ENCODE measurements around the gene AGPAT3. TPM values are rescaled to one million over a fixed set of nuclear protein-coding genes. Genes with fewer than 3 reads are reported as not detected.
"Not testable (repeated sequence)": the region's sequence is repeated elsewhere in the genome, so short reads cannot be mapped to it uniquely, and the experiment has no call there.

Gene AGPAT3
- total and polyA plus RNA-seq, 5 donors from 2014 or later, result 13.3 to 67.8 (median 18.1) TPM

DNA sequence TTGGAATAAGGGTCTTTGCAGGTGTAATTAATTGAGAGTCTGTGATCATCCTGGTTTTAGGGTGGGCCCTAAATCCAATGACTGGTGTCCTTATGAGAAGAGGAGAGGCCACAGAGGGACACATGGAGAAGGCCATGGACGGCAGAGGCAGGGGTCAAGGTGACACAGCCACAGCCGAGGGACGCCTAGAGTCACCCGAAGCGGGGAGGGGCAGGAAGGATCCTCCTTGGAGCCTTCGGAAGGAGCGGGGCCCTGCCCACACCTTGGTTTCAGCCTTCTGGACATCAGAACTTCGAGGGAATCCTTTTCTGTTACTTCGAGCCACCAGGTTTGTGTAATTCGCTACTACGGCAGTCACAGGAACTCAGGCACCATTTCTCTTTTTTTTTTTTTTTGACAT, 44.6 kb upstream of the AGPAT3 start:
- Mint-ChIP-seq H3K9me3 (peaks cover 0 to 7% (median 0%) of the 10 kb centered on the region in 7 donors), H3K4me1 (no peaks in the 10 kb centered on the region), H3K27ac (no peak overlapping the region), H3K4me3 (no peak overlapping the region), H3K27me3 (peaks cover 4% of the 10 kb centered on the region), H3K36me3 (peaks cover 7% of the 10 kb centered on the region)
- peaks cover 0 to 9% of the 10 kb centered on the region in 2 experiments for H3K9me3 ChIP-seq (ENCODE audit: control insufficient read depth in 2 of 2, low read length in 2 of 2)
- DNase-seq (no peak), ATAC-seq (ENCODE audit: low read depth in 2 of 2) (no peak)
- H3K4me3 ChIP-seq (ENCODE audit: low read depth, low read length), result no peak overlapping the region
- no peaks in the 10 kb centered on the region for H3K36me3 ChIP-seq (ENCODE audit: control insufficient read depth, insufficient read depth, low read length)
- no peaks in the 10 kb centered on the region for H3K4me1 ChIP-seq (ENCODE audit: control insufficient read depth, insufficient read depth, low read length, poor library complexity, severe bottlenecking)
- H3K27ac ChIP-seq (ENCODE audit: insufficient read depth, low read length, poor library complexity, severe bottlenecking), result no peak overlapping the region
- no peaks in the 10 kb centered on the region for H3K27me3 ChIP-seq (ENCODE audit: control insufficient read depth, insufficient read depth, low read length)

DNA sequence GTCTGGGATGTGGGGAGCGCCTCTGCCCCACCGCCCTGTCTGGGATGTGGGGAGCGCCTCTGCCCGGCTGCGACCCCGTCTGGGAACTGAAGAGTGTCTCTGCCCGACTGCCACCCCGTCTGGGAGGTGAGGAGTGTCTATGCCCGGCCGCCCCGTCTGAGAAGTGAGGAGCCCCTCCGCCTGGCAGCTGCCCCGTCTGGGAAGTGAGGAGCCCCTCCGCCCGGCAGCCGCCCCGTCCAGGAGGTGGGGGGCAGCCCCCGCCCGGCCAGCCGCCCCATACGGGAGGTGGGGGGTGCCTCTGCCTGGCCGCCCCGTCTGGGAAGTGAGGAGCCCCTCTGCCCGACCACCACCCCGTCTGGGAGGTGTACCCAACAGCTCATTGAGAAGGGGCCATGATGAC, 42.9 kb upstream of the AGPAT3 start:
- H3K9me3 Mint-ChIP-seq; H3K4me3 ChIP-seq (ENCODE audit: low read depth, low read length); H3K27ac Mint-ChIP-seq; H3K36me3 Mint-ChIP-seq; H3K27ac ChIP-seq (ENCODE audit: insufficient read depth, low read length, poor library complexity, severe bottlenecking); H3K4me1 ChIP-seq (ENCODE audit: control insufficient read depth, insufficient read depth, low read length, poor library complexity, severe bottlenecking); H3K36me3 ChIP-seq (ENCODE audit: control insufficient read depth, insufficient read depth, low read length); DNase-seq; H3K27me3 Mint-ChIP-seq; H3K4me3 Mint-ChIP-seq; ATAC-seq (ENCODE audit: low read depth in 2 of 2); H3K4me1 Mint-ChIP-seq; H3K27me3 ChIP-seq (ENCODE audit: control insufficient read depth, insufficient read depth, low read length); H3K9me3 ChIP-seq (ENCODE audit: control insufficient read depth in 2 of 2, low read length in 2 of 2): not testable (repeated sequence)

DNA sequence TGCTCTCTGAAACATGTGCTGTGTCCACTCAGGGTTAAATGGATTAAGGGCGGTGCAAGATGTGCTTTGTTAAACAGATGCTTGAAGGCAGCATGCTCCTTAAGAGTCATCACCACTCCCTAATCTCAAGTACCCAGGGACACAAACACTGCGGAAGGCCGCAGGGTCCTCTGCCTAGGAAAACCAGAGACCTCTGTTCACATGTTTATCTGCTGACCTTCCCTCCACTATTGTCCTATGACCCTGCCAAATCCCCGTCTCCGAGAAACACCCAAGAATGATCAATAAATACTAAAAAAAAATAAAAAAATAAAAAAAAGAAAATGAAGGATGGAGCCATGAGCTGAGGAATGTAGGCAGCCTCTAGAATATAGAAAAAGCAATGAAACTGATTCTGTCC, 42.3 kb upstream of the AGPAT3 start:
- not testable (repeated sequence) for H3K4me3 Mint-ChIP-seq; H3K36me3 Mint-ChIP-seq; H3K9me3 Mint-ChIP-seq; H3K4me1 Mint-ChIP-seq; DNase-seq; H3K27me3 ChIP-seq (ENCODE audit: control insufficient read depth, insufficient read depth, low read length); H3K27me3 Mint-ChIP-seq; H3K27ac Mint-ChIP-seq; ATAC-seq (ENCODE audit: low read depth in 2 of 2); H3K9me3 ChIP-seq (ENCODE audit: control insufficient read depth in 2 of 2, low read length in 2 of 2); H3K4me3 ChIP-seq (ENCODE audit: low read depth, low read length); H3K27ac ChIP-seq (ENCODE audit: insufficient read depth, low read length, poor library complexity, severe bottlenecking); H3K4me1 ChIP-seq (ENCODE audit: control insufficient read depth, insufficient read depth, low read length, poor library complexity, severe bottlenecking); H3K36me3 ChIP-seq (ENCODE audit: control insufficient read depth, insufficient read depth, low read length)

DNA sequence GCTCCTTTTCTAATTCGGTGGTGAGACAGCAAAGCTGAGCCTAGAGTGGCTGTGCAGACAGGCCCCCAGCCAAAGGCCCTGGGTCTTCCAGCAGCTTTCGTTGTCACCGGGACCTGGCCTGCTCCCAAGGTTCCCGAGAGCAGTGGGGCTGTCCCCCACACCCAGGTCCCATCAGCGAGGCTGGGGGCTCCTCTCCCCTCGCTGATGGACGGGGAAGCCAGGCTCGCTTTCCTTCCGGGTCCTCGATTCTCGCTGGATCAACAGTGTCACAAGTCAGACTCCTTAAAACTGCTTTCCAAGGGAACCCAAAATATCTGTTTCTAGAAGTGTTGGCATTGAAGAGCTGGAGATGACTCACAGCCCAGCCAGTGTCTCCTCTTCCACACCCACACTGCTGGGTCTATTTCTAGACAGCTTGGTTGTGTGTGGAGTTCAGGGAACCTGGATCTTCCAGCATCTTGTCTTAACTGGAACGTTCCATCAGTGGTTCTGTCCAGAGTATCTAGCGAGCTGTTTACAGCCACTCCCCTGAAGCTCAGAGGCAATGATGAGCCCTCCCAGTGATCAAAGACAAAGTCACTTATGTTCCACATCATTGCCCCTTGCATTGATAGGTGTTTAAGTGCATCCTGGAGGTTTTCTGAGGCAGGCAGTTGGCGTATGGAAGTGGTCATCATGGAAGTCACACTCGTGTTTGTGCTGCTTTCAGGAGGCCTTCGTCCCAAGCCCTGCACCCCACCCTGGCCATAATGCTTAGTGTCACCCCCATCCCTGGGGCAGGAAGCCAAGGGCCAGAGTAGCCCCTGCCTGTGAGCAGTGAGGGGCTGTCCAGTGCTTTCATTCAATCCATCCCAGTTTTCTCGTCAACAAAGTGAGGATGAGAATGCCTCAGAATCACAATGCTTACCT, 40.4 kb upstream of the AGPAT3 start:
- Histone ChIP-seq H3K27ac (ENCODE audit: insufficient read depth, low read length, poor library complexity, severe bottlenecking) (no peak overlapping the region), H3K27me3 (ENCODE audit: control insufficient read depth, insufficient read depth, low read length) (no peaks in the 10 kb centered on the region), H3K36me3 (ENCODE audit: control insufficient read depth, insufficient read depth, low read length) (no peaks in the 10 kb centered on the region), H3K4me1 (ENCODE audit: control insufficient read depth, insufficient read depth, low read length, poor library complexity, severe bottlenecking) (no peaks in the 10 kb centered on the region), H3K9me3 (ENCODE audit: control insufficient read depth in 2 of 2, low read length in 2 of 2) (no peaks in the 10 kb centered on the region), H3K4me3 (ENCODE audit: low read depth, low read length) (no peak overlapping the region)
- Mint-ChIP-seq H3K9me3 (peaks cover 0 to 3% (median 0%) of the 10 kb centered on the region in 7 donors), H3K4me3 (no peak overlapping the region), H3K36me3 (no peaks in the 10 kb centered on the region), H3K27me3 (peaks cover 16% of the 10 kb centered on the region), H3K27ac (no peak overlapping the region), H3K4me1 (no peaks in the 10 kb centered on the region)
- no peak for ATAC-seq (ENCODE audit: low read depth in 2 of 2)
- no peak for DNase-seq

DNA sequence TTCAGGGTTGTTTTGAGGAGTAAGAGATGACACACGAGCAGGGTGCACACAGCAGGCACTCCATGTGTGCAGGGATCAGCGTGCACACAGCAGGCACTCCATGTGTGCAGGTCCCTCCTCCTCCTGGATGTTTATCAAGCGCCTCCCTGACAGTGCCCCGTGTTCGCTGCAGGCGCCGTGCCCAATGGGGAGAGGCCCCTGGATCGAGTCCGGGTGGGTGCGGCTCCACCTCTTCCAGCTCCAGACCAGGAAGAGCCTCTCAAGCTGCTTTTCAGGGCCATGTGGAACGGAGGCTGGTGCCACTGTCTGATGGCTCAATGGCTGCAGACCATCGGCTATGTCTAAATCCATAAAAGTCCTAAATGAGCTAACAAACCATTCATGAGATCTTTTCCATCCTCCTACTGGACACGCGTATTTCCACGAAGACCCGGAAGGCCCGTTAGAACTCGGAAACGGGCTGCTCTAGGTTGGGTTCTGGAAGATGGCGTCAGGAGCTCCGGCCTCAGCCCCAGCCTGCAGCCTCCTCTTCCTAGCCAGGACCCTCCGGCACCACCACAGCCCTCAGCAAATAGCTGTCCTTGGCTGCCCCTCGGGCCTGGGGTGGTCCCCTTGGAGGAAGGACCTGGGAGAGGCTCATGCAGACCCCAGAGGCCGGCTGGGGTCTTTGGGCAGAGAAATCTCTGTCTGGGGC, 39.6 kb upstream of the AGPAT3 start:
- no peak for DNase-seq
- Histone ChIP-seq H3K9me3 (ENCODE audit: control insufficient read depth in 2 of 2, low read length in 2 of 2) (no peaks in the 10 kb centered on the region), H3K27ac (ENCODE audit: insufficient read depth, low read length, poor library complexity, severe bottlenecking) (no peak overlapping the region), H3K4me3 (ENCODE audit: low read depth, low read length) (no peak overlapping the region), H3K4me1 (ENCODE audit: control insufficient read depth, insufficient read depth, low read length, poor library complexity, severe bottlenecking) (no peaks in the 10 kb centered on the region), H3K36me3 (ENCODE audit: control insufficient read depth, insufficient read depth, low read length) (no peaks in the 10 kb centered on the region), H3K27me3 (ENCODE audit: control insufficient read depth, insufficient read depth, low read length) (no peaks in the 10 kb centered on the region)
- Mint-ChIP-seq H3K27ac (no peak overlapping the region), H3K4me1 (no peaks in the 10 kb centered on the region), H3K9me3 (peaks cover 0 to 3% (median 0%) of the 10 kb centered on the region in 7 donors), H3K36me3 (no peaks in the 10 kb centered on the region), H3K27me3 (peaks cover 21% of the 10 kb centered on the region), H3K4me3 (no peak overlapping the region)
- no peak for ATAC-seq (ENCODE audit: low read depth in 2 of 2)

DNA sequence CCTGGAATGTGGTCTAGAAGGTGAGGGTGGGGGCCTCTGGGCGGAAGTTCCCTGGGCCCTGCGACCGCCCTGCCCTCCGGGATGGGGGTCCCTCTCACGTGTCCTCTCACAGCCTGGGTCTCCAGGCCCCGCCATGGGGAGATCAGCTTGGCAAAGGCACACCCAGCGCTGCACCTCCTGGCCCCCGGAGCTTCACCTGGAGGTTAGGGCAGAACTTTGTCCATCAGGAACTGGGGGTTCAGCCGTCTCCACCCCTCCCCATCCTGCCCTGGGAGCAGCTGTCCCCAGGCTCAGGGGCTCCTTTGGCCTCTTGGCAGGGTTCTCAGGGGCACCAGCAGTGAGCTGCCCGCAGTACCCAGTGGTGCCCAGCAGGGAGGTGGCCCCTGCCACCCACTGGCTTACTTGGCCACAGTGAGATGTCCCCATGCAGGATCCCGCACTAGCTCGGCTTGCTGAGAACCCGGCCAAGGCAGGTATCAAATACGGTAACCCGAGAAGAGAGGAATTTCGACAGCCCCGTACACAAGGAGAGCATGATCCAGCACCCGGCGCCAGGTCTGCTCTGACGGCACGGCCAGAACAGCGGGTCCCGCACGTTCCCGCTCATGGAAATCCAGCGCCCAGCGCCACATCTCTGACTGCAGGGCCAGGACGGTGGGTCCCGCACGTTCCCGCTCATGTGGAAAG, 38.9 kb upstream of the AGPAT3 start:
- ATAC-seq (ENCODE audit: low read depth in 2 of 2), result no peak
- no peaks in the 10 kb centered on the region for H3K36me3 Mint-ChIP-seq

DNA sequence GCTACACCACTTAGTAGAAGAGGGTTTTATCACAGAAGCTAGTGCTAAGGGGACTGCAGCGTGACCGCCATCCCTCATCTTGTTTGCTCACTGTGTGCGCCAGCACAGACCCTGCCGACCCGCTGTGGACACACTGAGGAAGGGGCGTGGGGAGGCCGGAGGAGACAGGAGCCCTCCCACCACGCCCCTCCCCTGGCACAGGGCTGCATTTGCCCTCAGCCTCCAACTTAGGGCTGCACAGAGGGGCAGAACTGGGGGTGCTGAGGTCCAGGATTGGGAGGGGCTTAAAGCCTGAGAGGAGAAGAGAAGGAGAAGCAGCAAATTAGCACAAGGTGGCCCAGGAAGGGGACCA, 38.4 kb upstream of the AGPAT3 start:
- Histone ChIP-seq H3K4me3 (ENCODE audit: low read depth, low read length) (no peak overlapping the region), H3K27ac (ENCODE audit: insufficient read depth, low read length, poor library complexity, severe bottlenecking) (no peak overlapping the region), H3K27me3 (ENCODE audit: control insufficient read depth, insufficient read depth, low read length) (no peaks in the 10 kb centered on the region), H3K4me1 (ENCODE audit: control insufficient read depth, insufficient read depth, low read length, poor library complexity, severe bottlenecking) (no peaks in the 10 kb centered on the region), H3K36me3 (ENCODE audit: control insufficient read depth, insufficient read depth, low read length) (no peaks in the 10 kb centered on the region), H3K9me3 (ENCODE audit: control insufficient read depth in 2 of 2, low read length in 2 of 2) (no peaks in the 10 kb centered on the region)
- H3K4me1 Mint-ChIP-seq, result no peaks in the 10 kb centered on the region
- H3K36me3 Mint-ChIP-seq, result no peaks in the 10 kb centered on the region
- H3K4me3 Mint-ChIP-seq, result no peak overlapping the region
- no peak overlapping the region for H3K27ac Mint-ChIP-seq
- peaks cover 0 to 3% (median 0%) of the 10 kb centered on the region in 7 donors for H3K9me3 Mint-ChIP-seq
- peaks cover 21% of the 10 kb centered on the region for H3K27me3 Mint-ChIP-seq
- no peak for ATAC-seq (ENCODE audit: low read depth in 2 of 2)
- DNase-seq, result no peak

More for the DNA sequence above, 38.9 kb upstream of the AGPAT3 start:
- H3K27ac Mint-ChIP-seq, result no peak overlapping the region
- Histone ChIP-seq H3K36me3 (ENCODE audit: control insufficient read depth, insufficient read depth, low read length) (no peaks in the 10 kb centered on the region), H3K27ac (ENCODE audit: insufficient read depth, low read length, poor library complexity, severe bottlenecking) (no peak overlapping the region), H3K9me3 (ENCODE audit: control insufficient read depth in 2 of 2, low read length in 2 of 2) (no peaks in the 10 kb centered on the region), H3K27me3 (ENCODE audit: control insufficient read depth, insufficient read depth, low read length) (no peaks in the 10 kb centered on the region), H3K4me1 (ENCODE audit: control insufficient read depth, insufficient read depth, low read length, poor library complexity, severe bottlenecking) (no peaks in the 10 kb centered on the region), H3K4me3 (ENCODE audit: low read depth, low read length) (no peak overlapping the region)
- DNase-seq, result no peak
- H3K4me1 Mint-ChIP-seq, result no peaks in the 10 kb centered on the region
- H3K9me3 Mint-ChIP-seq, result peaks cover 0 to 3% (median 0%) of the 10 kb centered on the region in 7 donors
- no peak overlapping the region for H3K4me3 Mint-ChIP-seq
- peaks cover 21% of the 10 kb centered on the region for H3K27me3 Mint-ChIP-seq
